ENCODE results near the gene FAM78B. TPM values are rescaled to one million over a fixed set of nuclear protein-coding genes. Genes with fewer than 3 reads are reported as not detected.

FAM78B gene
- total RNA-seq, 1 experiment from 2014 or later, result not detected

GRCh38 chr1:166066107-166066506, 100.7 kb downstream of the FAM78B start:
- Mint-ChIP-seq H3K9me3 (ENCODE audit: unreplicated experiment) (no peaks in the 10 kb centered on the region), H3K4me1 (ENCODE audit: low read depth, unreplicated experiment) (no peaks in the 10 kb centered on the region), H3K36me3 (ENCODE audit: insufficient read depth, unreplicated experiment) (no peaks in the 10 kb centered on the region), H3K4me3 (ENCODE audit: unreplicated experiment) (no peak overlapping the region), H3K27ac (ENCODE audit: unreplicated experiment) (no peak overlapping the region), H3K27me3 (ENCODE audit: insufficient read depth, unreplicated experiment) (no peaks in the 10 kb centered on the region)
- Histone ChIP-seq H3K4me3 (ENCODE audit: low read depth, low read length) (no peak overlapping the region), H3K9me3 (no peaks in the 10 kb centered on the region), H3K36me3 (ENCODE audit: control insufficient read depth, insufficient read depth, low read length) (no peaks in the 10 kb centered on the region), H3K27me3 (replicated peaks; ENCODE audit: control insufficient read depth, insufficient read depth, low read length) (no peaks in the 10 kb centered on the region), H3K4me1 (no peaks in the 10 kb centered on the region)
- TF ChIP-seq, protein P1, sequence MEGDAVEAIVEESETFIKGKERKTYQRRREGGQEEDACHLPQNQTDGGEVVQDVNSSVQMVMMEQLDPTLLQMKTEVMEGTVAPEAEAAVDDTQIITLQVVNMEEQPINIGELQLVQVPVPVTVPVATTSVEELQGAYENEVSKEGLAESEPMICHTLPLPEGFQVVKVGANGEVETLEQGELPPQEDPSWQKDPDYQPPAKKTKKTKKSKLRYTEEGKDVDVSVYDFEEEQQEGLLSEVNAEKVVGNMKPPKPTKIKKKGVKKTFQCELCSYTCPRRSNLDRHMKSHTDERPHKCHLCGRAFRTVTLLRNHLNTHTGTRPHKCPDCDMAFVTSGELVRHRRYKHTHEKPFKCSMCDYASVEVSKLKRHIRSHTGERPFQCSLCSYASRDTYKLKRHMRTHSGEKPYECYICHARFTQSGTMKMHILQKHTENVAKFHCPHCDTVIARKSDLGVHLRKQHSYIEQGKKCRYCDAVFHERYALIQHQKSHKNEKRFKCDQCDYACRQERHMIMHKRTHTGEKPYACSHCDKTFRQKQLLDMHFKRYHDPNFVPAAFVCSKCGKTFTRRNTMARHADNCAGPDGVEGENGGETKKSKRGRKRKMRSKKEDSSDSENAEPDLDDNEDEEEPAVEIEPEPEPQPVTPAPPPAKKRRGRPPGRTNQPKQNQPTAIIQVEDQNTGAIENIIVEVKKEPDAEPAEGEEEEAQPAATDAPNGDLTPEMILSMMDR (IDR thresholded peaks at IDR 0.05; ENCODE audit: insufficient read depth in 1 of 2, low read depth in 1 of 2, low read length in 1 of 2, severe bottlenecking in 1 of 2, unreplicated experiment in 1 of 2), result no peak
- DNase-seq, result no peak
- POLR2A ChIA-PET, result no interaction called here
- BruUV-seq (replicated peaks), result no TSS peak
- intact Hi-C loops (cut with micrococcal nuclease; ENCODE audit: unreplicated experiment), result no loop called here
- CTCF ChIA-PET, result no interaction called here

GRCh38 chr1:166064951-166065350, 101.8 kb downstream of the FAM78B start:
- POLR2A ChIA-PET, result no interaction called here
- no peaks in the 10 kb centered on the region for H3K4me1 Mint-ChIP-seq (ENCODE audit: low read depth, unreplicated experiment)
- no peaks in the 10 kb centered on the region for H3K36me3 ChIP-seq (ENCODE audit: control insufficient read depth, insufficient read depth, low read length)

GRCh38 chr1:166064313-166064926, 102.4 kb downstream of the FAM78B start:
- TF ChIP-seq, protein P1 (IDR thresholded peaks at IDR 0.05; ENCODE audit: insufficient read depth in 1 of 2, low read depth in 1 of 2, low read length in 1 of 2, severe bottlenecking in 1 of 2, unreplicated experiment in 1 of 2), result no peak
- ChIA-PET POLR2A (no interaction called here), CTCF (no interaction called here)
- no peak overlapping the region for H3K4me3 ChIP-seq (ENCODE audit: low read depth, low read length)
- Mint-ChIP-seq H3K9me3 (ENCODE audit: unreplicated experiment) (no peaks in the 10 kb centered on the region), H3K4me3 (ENCODE audit: unreplicated experiment) (no peak overlapping the region), H3K27me3 (ENCODE audit: insufficient read depth, unreplicated experiment) (no peaks in the 10 kb centered on the region), H3K27ac (ENCODE audit: unreplicated experiment) (no peak overlapping the region), H3K4me1 (ENCODE audit: low read depth, unreplicated experiment) (no peaks in the 10 kb centered on the region), H3K36me3 (ENCODE audit: insufficient read depth, unreplicated experiment) (no peaks in the 10 kb centered on the region)
- H3K27me3 ChIP-seq (replicated peaks; ENCODE audit: control insufficient read depth, insufficient read depth, low read length), result no peaks in the 10 kb centered on the region
- no peaks in the 10 kb centered on the region for H3K36me3 ChIP-seq (ENCODE audit: control insufficient read depth, insufficient read depth, low read length)
- DNase-seq, result no peak
- no peaks in the 10 kb centered on the region for H3K9me3 ChIP-seq
- H3K4me1 ChIP-seq, result no peaks in the 10 kb centered on the region
- no TSS peak for BruUV-seq (replicated peaks)
- intact Hi-C loops (cut with micrococcal nuclease; ENCODE audit: unreplicated experiment), result no loop called here

More at GRCh38 chr1:166064951-166065350, 101.8 kb downstream of the FAM78B start:
- Histone ChIP-seq H3K4me3 (ENCODE audit: low read depth, low read length) (no peak overlapping the region), H3K9me3 (no peaks in the 10 kb centered on the region), H3K4me1 (no peaks in the 10 kb centered on the region), H3K27me3 (replicated peaks; ENCODE audit: control insufficient read depth, insufficient read depth, low read length) (no peaks in the 10 kb centered on the region)
- Mint-ChIP-seq H3K27ac (ENCODE audit: unreplicated experiment) (no peak overlapping the region), H3K9me3 (ENCODE audit: unreplicated experiment) (no peaks in the 10 kb centered on the region), H3K36me3 (ENCODE audit: insufficient read depth, unreplicated experiment) (no peaks in the 10 kb centered on the region), H3K27me3 (ENCODE audit: insufficient read depth, unreplicated experiment) (no peaks in the 10 kb centered on the region), H3K4me3 (ENCODE audit: unreplicated experiment) (no peak overlapping the region)
- TF ChIP-seq, protein P1 (IDR thresholded peaks at IDR 0.05; ENCODE audit: insufficient read depth in 1 of 2, low read depth in 1 of 2, low read length in 1 of 2, severe bottlenecking in 1 of 2, unreplicated experiment in 1 of 2), result no peak
- CTCF ChIA-PET, result no interaction called here
- no TSS peak for BruUV-seq (replicated peaks)
- intact Hi-C loops (cut with micrococcal nuclease; ENCODE audit: unreplicated experiment), result no loop called here
- DNase-seq, result no peak
